Esophagus squamous epithelium (tissue), 4 donors: ENCODE results near the gene ITPR2.

Experiments used
- POLR2A ChIP-seq, 4 donors: fragments of 450-650 bp; IDR thresholded peaks; one replicate each; pipeline ENCODE4 v1.6.1; 2017; ENCODE audit warnings: antibody characterized with exemption in 4 of 4, mild to moderate bottlenecking in 4 of 4, moderate library complexity in 3 of 4
- TF ChIP-seq, protein P1 (sequence below), 6 experiments: fragments of 450-650 bp in 4 of 6; fragments of 200-600 bp in 2 of 6; sonication (generic) in 2 of 6; IDR thresholded peaks; one replicate each; pipeline ENCODE4 v1.5.1; 2016 to 2019; ENCODE audit warnings: antibody characterized with exemption in 6 of 6, mild to moderate bottlenecking in 4 of 6, moderate library complexity in 4 of 6

DNA sequence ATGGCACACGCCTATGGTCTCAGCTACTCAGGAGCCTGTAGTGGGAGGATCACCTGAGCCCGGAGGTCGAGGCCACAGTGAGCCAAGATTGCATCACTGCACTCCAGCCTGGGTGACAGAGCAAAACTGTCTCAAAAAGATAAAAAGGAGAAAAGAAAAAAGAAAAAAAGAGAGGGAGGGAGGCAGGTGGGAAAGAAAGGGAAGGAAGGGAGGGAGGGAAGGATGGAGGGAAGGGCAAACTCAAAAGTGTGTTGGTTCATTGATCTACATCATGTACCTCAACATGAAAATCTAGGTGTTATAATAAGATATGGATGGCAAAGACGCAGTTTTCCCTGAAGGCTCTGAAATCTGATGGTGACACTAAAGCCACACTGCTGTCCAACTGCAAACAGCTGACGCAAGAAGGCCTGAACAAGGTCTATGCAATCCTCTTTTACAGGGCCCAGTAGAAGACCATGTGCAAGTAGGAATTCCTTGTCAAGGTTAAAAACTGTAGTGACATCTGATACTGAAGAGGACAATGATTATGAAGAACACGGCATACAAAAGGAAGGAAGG is 143.6 kb downstream of the ITPR2 start:
- TF ChIP-seq, protein P1, sequence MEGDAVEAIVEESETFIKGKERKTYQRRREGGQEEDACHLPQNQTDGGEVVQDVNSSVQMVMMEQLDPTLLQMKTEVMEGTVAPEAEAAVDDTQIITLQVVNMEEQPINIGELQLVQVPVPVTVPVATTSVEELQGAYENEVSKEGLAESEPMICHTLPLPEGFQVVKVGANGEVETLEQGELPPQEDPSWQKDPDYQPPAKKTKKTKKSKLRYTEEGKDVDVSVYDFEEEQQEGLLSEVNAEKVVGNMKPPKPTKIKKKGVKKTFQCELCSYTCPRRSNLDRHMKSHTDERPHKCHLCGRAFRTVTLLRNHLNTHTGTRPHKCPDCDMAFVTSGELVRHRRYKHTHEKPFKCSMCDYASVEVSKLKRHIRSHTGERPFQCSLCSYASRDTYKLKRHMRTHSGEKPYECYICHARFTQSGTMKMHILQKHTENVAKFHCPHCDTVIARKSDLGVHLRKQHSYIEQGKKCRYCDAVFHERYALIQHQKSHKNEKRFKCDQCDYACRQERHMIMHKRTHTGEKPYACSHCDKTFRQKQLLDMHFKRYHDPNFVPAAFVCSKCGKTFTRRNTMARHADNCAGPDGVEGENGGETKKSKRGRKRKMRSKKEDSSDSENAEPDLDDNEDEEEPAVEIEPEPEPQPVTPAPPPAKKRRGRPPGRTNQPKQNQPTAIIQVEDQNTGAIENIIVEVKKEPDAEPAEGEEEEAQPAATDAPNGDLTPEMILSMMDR (IDR thresholded peaks at IDR 0.05): no peak
- no peak for TF ChIP-seq POLR2A (IDR thresholded peaks at IDR 0.05)
